GM18870 (cell line): Measurements from ENCODE around the gene RTRAF.

Experiments used
- ATAC-seq: cut with Tn5 transposase; IDR thresholded peaks from one replicate; pipeline ENCODE4 v1.9.1; 2021; ENCODE audit warnings: moderate library complexity; ENCODE audit not compliant: unreplicated experiment

Gene RTRAF

GRCh38 chr14:52020161-52020714 lies 30.9 kb downstream of the RTRAF start:
- no peak for ATAC-seq

GRCh38 chr14:52020866-52021717 lies 31.7 kb downstream of the RTRAF start:
- no peak for ATAC-seq

GRCh38 chr14:52021957-52022600 lies 32.7 kb downstream of the RTRAF start:
- peak; percentile 90 for ATAC-seq

- ATAC-seq = no peak
Measured at GRCh38 chr14:52023518-52023917, 34.2 kb downstream of the RTRAF start.

- ATAC-seq = no peak
Measured at GRCh38 chr14:52025310-52025709, 36.0 kb downstream of the RTRAF start.

- ATAC-seq = no peak
Measured at GRCh38 chr14:52026017-52026660, 36.8 kb downstream of the RTRAF start.

- ATAC-seq = no peak
Measured at GRCh38 chr14:52026901-52027300, 37.6 kb downstream of the RTRAF start.

- no peak for ATAC-seq
Measured at GRCh38 chr14:52029881-52030280, 40.5 kb downstream of the RTRAF start.

GRCh38 chr14:52031781-52032180 lies 42.4 kb downstream of the RTRAF start:
- no peak for ATAC-seq

- no peak for ATAC-seq
Measured at GRCh38 chr14:52032204-52032801, 43.0 kb downstream of the RTRAF start.

GRCh38 chr14:52033101-52033642 lies 43.8 kb downstream of the RTRAF start:
- no peak for ATAC-seq

- no peak for ATAC-seq
Measured at GRCh38 chr14:52039124-52039815, 49.9 kb downstream of the RTRAF start.

- ATAC-seq = no peak
Measured at GRCh38 chr14:52040598-52040997, 51.3 kb downstream of the RTRAF start.

GRCh38 chr14:52042371-52043289 lies 53.3 kb downstream of the RTRAF start:
- no peak for ATAC-seq

GRCh38 chr14:52043690-52044089 lies 54.3 kb downstream of the RTRAF start:
- ATAC-seq = no peak

GRCh38 chr14:52044791-52045522 lies 55.6 kb downstream of the RTRAF start:
- no peak for ATAC-seq

- ATAC-seq = no peak
Measured at GRCh38 chr14:52046376-52046917, 57.1 kb downstream of the RTRAF start.

- ATAC-seq = no peak
Measured at GRCh38 chr14:52048116-52048515, 58.8 kb downstream of the RTRAF start.
